A549 treated with DMSO at 1 μM for 4 hours (cell line): ENCODE results near the gene ZNF658. TPM values are rescaled to one million over a fixed set of nuclear protein-coding genes. Genes with fewer than 3 reads are reported as not detected.

Experiments used
- total RNA-seq: library from RNA; stranded (reverse); fragments of 200-300 nt; extraction: Qiagen RNA extraction; gene quantifications from 5 replicates; pipeline ENCODE4 v1.2.3, GENCODE V29; 2022; ENCODE audit warnings: low read depth

The ZNF658 gene
- total RNA-seq, result 2.0 to 2.4 TPM (median 2.2 TPM) in 5 replicates

GRCh38 chr9:66900490-66901131 lies at the start of gene ZNF658:
Gene ZNF658 (plus strand): TSS chr9:66900725. CDS start chr9:66903562, 2,837 bp downstream.

Other genes starting within 250 kb of the ZNF658 start
- not detected in 5 replicates for gene SPATA31A3, start 91.8 kb downstream of the ZNF658 start, total RNA-seq